Fibroblast of villous mesenchyme (primary cell): ENCODE measurements around the gene PMPCB. TPM values are rescaled to one million over a fixed set of nuclear protein-coding genes. Genes with fewer than 3 reads are reported as not detected.

Experiments
- DNase-seq: peaks from one replicate; pipeline ENCODE4 v3.0.0-alpha.2; 2010; ENCODE audit warnings: low read depth
- H3K4me3 ChIP-seq: 2 replicates; pipeline ENCODE4 v1.5.1; 2011; ENCODE audit warnings: low read depth, mild to moderate bottlenecking, low read length
- CTCF ChIP-seq: IDR thresholded peaks from 2 replicates; pipeline ENCODE4 v1.5.1; 2012; ENCODE audit warnings: low read depth, mild to moderate bottlenecking, low read length; ENCODE audit not compliant: insufficient read depth
- small RNA-seq: library from RNA; depleted of rRNA; stranded (forward); fragments of <200 nt; gene quantifications from one replicate; pipeline ENCODE3, GENCODE V24; 2012
- total RNA-seq: library from RNA; depleted of rRNA; stranded (reverse); fragments of >200 nt; gene quantifications from 2 replicates; pipeline ENCODE4 v1.2.3, GENCODE V29; 2012

Gene PMPCB
- total RNA-seq, 1 donor: 53.5 TPM

DNA sequence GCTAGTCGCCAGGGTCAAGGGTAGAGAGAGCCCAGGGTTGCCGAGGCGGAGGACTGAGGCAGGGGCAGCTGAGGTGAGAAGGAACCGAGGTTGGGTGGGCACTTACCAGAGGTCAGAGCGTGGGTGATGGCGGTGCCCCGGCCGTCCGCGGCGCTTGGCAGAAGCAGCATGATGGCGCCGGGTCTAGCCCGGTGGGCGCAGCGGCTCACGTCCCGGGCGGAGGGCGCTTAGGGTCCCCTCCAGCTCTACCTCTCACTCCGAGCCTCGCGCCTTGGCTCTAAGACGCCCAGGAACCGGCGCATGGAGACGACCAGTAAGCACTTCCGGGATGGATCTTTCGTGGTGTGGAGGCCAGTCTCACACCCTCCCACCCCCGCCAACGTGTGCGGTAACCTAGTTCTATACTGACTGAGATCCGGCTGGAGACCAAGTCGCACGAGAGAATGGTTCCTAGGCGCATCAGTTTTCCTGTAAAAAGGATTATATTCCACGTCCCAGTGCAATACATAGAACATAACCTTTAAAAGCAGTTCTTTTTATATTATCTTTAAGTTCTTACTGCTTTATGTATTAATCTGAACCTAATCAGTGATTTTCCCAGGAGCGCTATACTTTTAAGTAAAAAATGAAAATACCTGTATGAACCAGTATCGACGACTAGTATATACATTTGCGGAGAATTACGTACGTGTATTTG, 47.4 kb downstream of the PMPCB start, which contains the start of gene DNAJC2:
Gene DNAJC2 (minus strand): TSS at position 315 of the 697 bp plus-strand sequence. CDS start 145 bp downstream, at position 170.
- peak; percentile 96 for DNase-seq
- TF ChIP-seq CTCF: no peak
- peak within 1 kb of the TSS; percentile 86 for H3K4me3 ChIP-seq

GRCh38 chr7:103346396-103346795, 49.2 kb downstream of the PMPCB start:
- H3K4me3 ChIP-seq: no peak overlapping the region
- no peak for TF ChIP-seq CTCF
- peak; percentile 23 for DNase-seq

GRCh38 chr7:103347507-103348267, 50.5 kb downstream of the PMPCB start, which contains the start of gene PSMC2:
TSS of gene PSMC2 (plus strand) at chr7:103347643. CDS start at chr7:103347712, 69 bp downstream.
- DNase-seq: peak; percentile 94
- peak within 1 kb of the TSS; percentile 90 for H3K4me3 ChIP-seq
- TF ChIP-seq CTCF: no peak

- peak overlapping the region; percentile 90 for H3K4me3 ChIP-seq
- DNase-seq: no peak
Measured at GRCh38 chr7:103348452-103348851, 51.2 kb downstream of the PMPCB start.

DNA sequence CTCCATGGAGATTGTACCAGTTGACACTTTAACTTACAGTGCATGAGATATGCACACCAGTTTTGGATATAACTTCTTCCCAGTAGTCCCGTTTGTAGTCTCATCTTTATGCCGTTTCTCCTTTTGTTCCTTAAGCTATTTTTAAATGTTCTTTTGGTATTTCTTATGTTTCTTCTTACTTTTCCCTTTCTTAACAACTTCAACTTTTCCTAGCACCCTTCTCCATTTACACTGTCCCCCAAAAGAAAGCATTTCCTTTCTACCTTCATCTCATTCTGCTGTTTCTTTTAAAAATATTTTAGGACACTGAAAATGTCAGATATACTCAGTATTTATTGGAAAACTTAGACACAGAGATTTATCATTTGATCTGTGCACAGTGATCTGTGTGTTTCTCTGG, 51.7 kb downstream of the PMPCB start:
- DNase-seq: no peak
- no peak for TF ChIP-seq CTCF
- H3K4me3 ChIP-seq: peak overlapping the region; percentile 90

More at GRCh38 chr7:103348452-103348851, 51.2 kb downstream of the PMPCB start:
- TF ChIP-seq CTCF: no peak

GRCh38 chr7:103349805-103350204, 52.6 kb downstream of the PMPCB start:
- TF ChIP-seq CTCF: no peak
- no peak overlapping the region for H3K4me3 ChIP-seq
- DNase-seq: no peak

Small RNA genes within 50 kb of the gene (small RNA-seq; reads per million reads assigned to genes)
- gene RPS29P16: not detected

Other genes starting within 250 kb of the PMPCB start
- 1.3 and 2.2 TPM in 2 replicates for gene FBXL13, start 222.6 kb upstream of the PMPCB start, total RNA-seq
- gene ARMC10, start 222.3 kb upstream of the PMPCB start, total RNA-seq: 25.8 and 35.0 TPM in 2 replicates
- 5.8 and 6.5 TPM in 2 replicates for gene NAPEPLD, start 148.3 kb upstream of the PMPCB start, total RNA-seq
- gene DNAJC2, start 47.3 kb downstream of the PMPCB start, total RNA-seq: 17.3 and 17.7 TPM in 2 replicates
- 223 and 252 TPM in 2 replicates for gene PSMC2, start 50.2 kb downstream of the PMPCB start, total RNA-seq
- gene SLC26A5, start 148.8 kb downstream of the PMPCB start, total RNA-seq: not detected in 2 replicates